ENCODE measurements around the gene ALMS1. TPM values are rescaled to one million over a fixed set of nuclear protein-coding genes. Genes with fewer than 3 reads are reported as not detected.
"Not testable (repeated sequence)": the region's sequence is repeated elsewhere in the genome, so short reads cannot be mapped to it uniquely, and the experiment has no call there.

Gene ALMS1
- total RNA-seq, 1 donor from 2014 or later, result 25.0 TPM

DNA sequence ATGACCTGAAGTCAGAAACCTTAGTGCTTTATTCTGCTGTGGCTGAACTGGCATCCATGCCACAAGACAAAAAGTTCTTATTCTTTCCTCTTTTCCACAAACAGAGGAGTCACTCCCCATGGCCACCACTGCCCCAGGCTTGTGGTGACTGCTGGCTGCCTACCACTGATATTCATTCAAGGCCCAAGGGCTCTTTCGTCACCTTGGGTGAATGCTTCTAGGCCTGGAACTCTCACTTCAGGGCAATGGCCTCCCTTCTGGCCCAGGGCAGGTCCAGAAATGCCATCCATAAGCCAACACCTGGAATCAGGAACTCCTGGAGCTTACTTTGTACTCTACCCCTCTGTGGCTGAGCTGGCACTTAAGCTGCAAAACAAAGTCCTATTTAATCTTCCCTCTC, 146.7 kb downstream of the ALMS1 start:
- H3K27me3 ChIP-seq, result no peaks in the 10 kb centered on the region
- TF ChIP-seq POLR2A (IDR thresholded peaks at IDR 0.05) (no peak), CTCF (IDR thresholded peaks at IDR 0.05) (no peak)
- H3K36me3 ChIP-seq, result peaks cover 0 to 34% of the 10 kb centered on the region in 2 donors
- no peak overlapping the region for H3K4me3 ChIP-seq
- H3K9me3 ChIP-seq, result no peaks in the 10 kb centered on the region
- H3K27ac ChIP-seq, result no peak overlapping the region
- DNase-seq (ENCODE audit: extremely low spot score in 2 of 2), result no peak
- no peaks in the 10 kb centered on the region for H3K4me1 ChIP-seq
- intact Hi-C loops (cut with DNase I), result no loop called here

GRCh38 chr2:73536133-73536840, 150.7 kb downstream of the ALMS1 start:
- TF ChIP-seq CTCF (IDR thresholded peaks at IDR 0.05) (no peak), POLR2A (IDR thresholded peaks at IDR 0.05) (no peak), POLR2AphosphoS5 (IDR thresholded peaks at IDR 0.05; ENCODE audit: insufficient read depth in 1 of 2, low read depth in 1 of 2) (no peak)
- Histone ChIP-seq H3K36me3 (peaks cover 0 to 44% of the 10 kb centered on the region in 2 donors), H3K9me3 (no peaks in the 10 kb centered on the region), H3K27ac (no peak overlapping the region), H3K4me3 (no peak overlapping the region), H3K27me3 (no peaks in the 10 kb centered on the region), H3K4me1 (no peaks in the 10 kb centered on the region)
- intact Hi-C loops (cut with DNase I), result no loop called here
- no peak for DNase-seq (ENCODE audit: extremely low spot score in 2 of 2)

GRCh38 chr2:73560875-73561274, 175.2 kb downstream of the ALMS1 start:
- DNase-seq (ENCODE audit: extremely low spot score in 2 of 2); H3K4me3 ChIP-seq; intact Hi-C loops (cut with DNase I); H3K27ac ChIP-seq; H3K9me3 ChIP-seq; H3K4me1 ChIP-seq; H3K27me3 ChIP-seq; H3K36me3 ChIP-seq: not testable (repeated sequence)

DNA sequence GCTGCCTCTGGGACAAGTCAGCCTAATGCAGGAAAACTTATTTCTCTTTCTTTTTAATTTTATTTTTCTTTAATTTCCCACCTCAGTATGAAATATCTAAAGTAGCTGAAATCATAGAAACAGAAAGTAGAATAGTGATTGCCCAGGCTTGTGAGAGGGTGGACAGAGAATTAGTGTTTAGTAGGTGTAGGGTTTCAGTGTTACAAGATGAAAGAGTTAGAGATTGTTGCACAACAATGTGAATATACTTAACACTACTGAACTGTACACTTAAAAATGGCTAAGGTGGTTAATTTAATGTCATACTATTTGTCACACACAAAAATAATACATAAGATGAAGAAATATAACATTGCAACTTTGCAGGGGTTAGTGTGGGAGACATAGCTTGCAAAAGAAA, 175.8 kb downstream of the ALMS1 start:
- H3K27ac ChIP-seq, result no peak overlapping the region
- TF ChIP-seq POLR2AphosphoS5 (IDR thresholded peaks at IDR 0.05; ENCODE audit: insufficient read depth in 1 of 2, low read depth in 1 of 2) (no peak), POLR2A (IDR thresholded peaks at IDR 0.05) (no peak), CTCF (IDR thresholded peaks at IDR 0.05) (no peak)
- H3K9me3 ChIP-seq, result no peaks in the 10 kb centered on the region
- no peak for DNase-seq (ENCODE audit: extremely low spot score in 2 of 2)
- no peaks in the 10 kb centered on the region for H3K27me3 ChIP-seq
- intact Hi-C loops (cut with DNase I), result no loop called here
- no peaks in the 10 kb centered on the region for H3K4me1 ChIP-seq
- no peak overlapping the region for H3K4me3 ChIP-seq
- peaks cover 0 to 3% of the 10 kb centered on the region in 2 donors for H3K36me3 ChIP-seq

DNA sequence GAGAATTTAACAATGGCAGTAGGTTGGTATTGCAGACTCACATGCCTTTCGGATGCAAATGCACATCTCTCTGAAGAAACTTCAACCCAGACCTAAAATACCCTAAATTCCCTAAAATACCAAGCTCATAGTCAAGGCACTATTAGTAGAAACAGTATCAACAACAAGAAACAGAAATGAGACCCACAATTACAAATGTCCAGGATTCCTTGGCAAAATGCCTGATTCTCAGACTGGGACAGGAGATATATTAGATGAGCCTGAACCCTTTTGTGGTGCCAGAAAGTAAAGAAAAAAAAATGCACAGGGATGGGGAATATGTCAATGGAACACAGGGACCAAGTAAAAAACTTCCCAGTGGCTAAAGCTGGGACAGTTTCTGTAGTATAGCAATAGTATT, 179.3 kb downstream of the ALMS1 start:
- Histone ChIP-seq H3K9me3 (no peaks in the 10 kb centered on the region), H3K27ac (no peak overlapping the region), H3K27me3 (no peaks in the 10 kb centered on the region), H3K4me3 (no peak overlapping the region), H3K36me3 (no peaks in the 10 kb centered on the region), H3K4me1 (no peaks in the 10 kb centered on the region)
- TF ChIP-seq CTCF (IDR thresholded peaks at IDR 0.05) (no peak), POLR2A (IDR thresholded peaks at IDR 0.05) (no peak), POLR2AphosphoS5 (IDR thresholded peaks at IDR 0.05; ENCODE audit: insufficient read depth in 1 of 2, low read depth in 1 of 2) (no peak)
- intact Hi-C loops (cut with DNase I), result no loop called here
- DNase-seq (ENCODE audit: extremely low spot score in 2 of 2), result no peak
